Measurements from ENCODE around the gene TRIM9. TPM values are rescaled to one million over a fixed set of nuclear protein-coding genes. Genes with fewer than 3 reads are reported as not detected.

TRIM9 gene
- total RNA-seq, 2 donors from 2014 or later = 0.46 to 6.5 TPM

DNA sequence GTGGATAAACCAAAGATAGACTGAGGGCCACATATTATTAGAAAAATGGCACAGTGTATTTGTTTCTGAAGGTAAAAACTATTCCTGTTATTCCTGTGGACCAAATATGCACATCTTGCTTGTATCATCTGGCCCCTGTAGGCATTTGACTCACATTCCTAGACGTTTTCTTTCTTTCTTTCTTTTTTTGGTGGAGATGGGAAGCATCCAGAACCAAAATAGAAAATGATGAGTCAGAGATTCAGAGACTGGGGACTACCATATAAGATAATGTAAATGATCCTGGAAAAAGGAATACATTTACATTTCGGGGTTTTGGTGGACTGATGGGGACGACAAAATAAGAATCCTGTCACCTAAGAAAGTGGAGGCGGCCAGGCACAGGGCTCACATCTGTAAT, 24.2 kb downstream of the TRIM9 start:
- TF ChIP-seq POLR2A (IDR thresholded peaks at IDR 0.05) = no peak
- no peak for TF ChIP-seq POLR2AphosphoS5 (IDR thresholded peaks at IDR 0.05)
- TF ChIP-seq, protein P1, sequence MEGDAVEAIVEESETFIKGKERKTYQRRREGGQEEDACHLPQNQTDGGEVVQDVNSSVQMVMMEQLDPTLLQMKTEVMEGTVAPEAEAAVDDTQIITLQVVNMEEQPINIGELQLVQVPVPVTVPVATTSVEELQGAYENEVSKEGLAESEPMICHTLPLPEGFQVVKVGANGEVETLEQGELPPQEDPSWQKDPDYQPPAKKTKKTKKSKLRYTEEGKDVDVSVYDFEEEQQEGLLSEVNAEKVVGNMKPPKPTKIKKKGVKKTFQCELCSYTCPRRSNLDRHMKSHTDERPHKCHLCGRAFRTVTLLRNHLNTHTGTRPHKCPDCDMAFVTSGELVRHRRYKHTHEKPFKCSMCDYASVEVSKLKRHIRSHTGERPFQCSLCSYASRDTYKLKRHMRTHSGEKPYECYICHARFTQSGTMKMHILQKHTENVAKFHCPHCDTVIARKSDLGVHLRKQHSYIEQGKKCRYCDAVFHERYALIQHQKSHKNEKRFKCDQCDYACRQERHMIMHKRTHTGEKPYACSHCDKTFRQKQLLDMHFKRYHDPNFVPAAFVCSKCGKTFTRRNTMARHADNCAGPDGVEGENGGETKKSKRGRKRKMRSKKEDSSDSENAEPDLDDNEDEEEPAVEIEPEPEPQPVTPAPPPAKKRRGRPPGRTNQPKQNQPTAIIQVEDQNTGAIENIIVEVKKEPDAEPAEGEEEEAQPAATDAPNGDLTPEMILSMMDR (IDR thresholded peaks at IDR 0.05) = no peak
- H3K9me3 ChIP-seq = no peaks in the 10 kb centered on the region
- H3K27ac ChIP-seq = no peak overlapping the region
- WGBS = 80% methylated on average over 4 of the region's 4 CpGs
- H3K27me3 ChIP-seq (replicated peaks; ENCODE audit: insufficient read depth) = no peaks in the 10 kb centered on the region
- H3K36me3 ChIP-seq = no peaks in the 10 kb centered on the region
- no peaks in the 10 kb centered on the region for H3K4me1 ChIP-seq (replicated peaks)
- DNase-seq (ENCODE audit: low spot score) = no peak
- intact Hi-C loops (cut with DNase I) = no loop called here
- no peak overlapping the region for H3K4me3 ChIP-seq

DNA sequence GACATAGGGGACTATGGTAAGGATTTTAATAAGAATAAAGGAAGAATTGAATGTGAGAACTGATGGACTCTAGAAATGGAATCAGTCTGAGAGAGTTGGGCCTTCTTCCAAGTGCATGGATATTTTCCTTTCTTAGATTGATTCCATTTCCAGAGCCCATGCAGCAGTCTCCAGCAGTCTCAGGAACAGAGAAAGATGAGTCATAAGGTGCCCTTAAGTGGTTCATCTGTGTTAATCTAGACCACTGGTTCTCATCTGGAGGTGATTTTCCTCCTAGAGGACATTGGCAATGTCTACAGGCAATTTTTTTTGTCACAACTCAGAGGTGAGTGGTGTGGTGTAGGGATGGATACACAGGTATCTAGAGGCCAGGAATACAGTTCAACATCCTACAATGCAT, 25.9 kb downstream of the TRIM9 start:
- intact Hi-C loops (cut with DNase I) = no loop called here
- no peaks in the 10 kb centered on the region for H3K9me3 ChIP-seq

DNA sequence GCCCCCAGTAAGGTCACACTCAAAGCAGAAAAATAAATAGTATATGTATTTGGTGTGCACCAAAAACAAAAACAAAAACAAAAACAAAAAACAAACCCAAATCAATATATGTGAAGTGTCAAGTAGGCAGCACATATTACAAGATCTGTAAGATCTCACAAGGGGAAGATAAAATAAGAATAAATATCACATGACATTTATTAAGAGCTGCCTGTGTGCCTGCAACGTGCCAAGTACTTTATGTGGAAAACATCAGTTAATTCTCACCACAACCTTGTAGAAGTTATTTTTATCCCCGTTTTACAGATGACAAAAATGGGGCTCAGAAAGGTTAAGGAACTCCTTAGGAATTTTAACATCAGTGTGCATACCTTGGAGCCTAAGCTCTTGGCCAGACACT, 26.6 kb downstream of the TRIM9 start:
- 23% methylated on average over 2 of the region's 2 CpGs for WGBS
- H3K36me3 ChIP-seq = no peaks in the 10 kb centered on the region
- H3K27ac ChIP-seq = no peak overlapping the region
- no peaks in the 10 kb centered on the region for H3K4me1 ChIP-seq (replicated peaks)
- H3K9me3 ChIP-seq = no peaks in the 10 kb centered on the region
- intact Hi-C loops (cut with DNase I) = no loop called here
- H3K4me3 ChIP-seq = no peak overlapping the region
- DNase-seq (ENCODE audit: low spot score) = no peak
- TF ChIP-seq POLR2AphosphoS5 (IDR thresholded peaks at IDR 0.05) = no peak
- no peaks in the 10 kb centered on the region for H3K27me3 ChIP-seq (replicated peaks; ENCODE audit: insufficient read depth)

More for the DNA sequence above, 25.9 kb downstream of the TRIM9 start:
- no peaks in the 10 kb centered on the region for H3K36me3 ChIP-seq
- no peak for DNase-seq (ENCODE audit: low spot score)
- TF ChIP-seq POLR2A (IDR thresholded peaks at IDR 0.05) = no peak
- TF ChIP-seq, protein P1 (IDR thresholded peaks at IDR 0.05) = no peak
- TF ChIP-seq POLR2AphosphoS5 (IDR thresholded peaks at IDR 0.05) = no peak
- no peaks in the 10 kb centered on the region for H3K4me1 ChIP-seq (replicated peaks)
- H3K4me3 ChIP-seq = no peak overlapping the region
- H3K27me3 ChIP-seq (replicated peaks; ENCODE audit: insufficient read depth) = no peaks in the 10 kb centered on the region
- H3K27ac ChIP-seq = no peak overlapping the region

DNA sequence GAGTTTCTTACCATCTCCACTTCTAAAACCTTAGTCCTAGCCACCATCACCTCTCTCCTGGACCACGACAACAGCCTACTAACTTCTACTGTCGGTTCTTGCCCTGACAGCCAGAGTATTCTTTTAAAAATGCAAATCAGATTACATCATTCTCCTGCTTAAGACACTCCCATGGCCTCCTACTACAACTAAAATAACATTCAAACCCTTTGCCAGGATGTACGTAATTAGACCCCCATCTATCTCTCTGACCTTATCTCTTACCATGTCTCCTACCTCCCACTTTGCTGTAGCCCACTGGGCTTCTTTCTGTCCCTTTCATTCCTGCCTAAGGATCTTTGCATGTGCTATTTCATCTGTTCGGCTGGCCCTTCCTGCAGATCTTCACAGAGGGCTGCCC, 27.6 kb downstream of the TRIM9 start:
- WGBS = 80% methylated on average over 4 of the region's 4 CpGs
- no peak for DNase-seq (ENCODE audit: low spot score)
- Histone ChIP-seq H3K4me1 (replicated peaks) (no peaks in the 10 kb centered on the region), H3K27ac (no peak overlapping the region), H3K4me3 (no peak overlapping the region), H3K9me3 (no peaks in the 10 kb centered on the region), H3K36me3 (no peaks in the 10 kb centered on the region), H3K27me3 (replicated peaks; ENCODE audit: insufficient read depth) (no peaks in the 10 kb centered on the region)
- TF ChIP-seq POLR2AphosphoS5 (IDR thresholded peaks at IDR 0.05) (no peak), POLR2A (IDR thresholded peaks at IDR 0.05) (no peak)
- TF ChIP-seq, protein P1 (IDR thresholded peaks at IDR 0.05) = no peak
- intact Hi-C loops (cut with DNase I) = no loop called here

DNA sequence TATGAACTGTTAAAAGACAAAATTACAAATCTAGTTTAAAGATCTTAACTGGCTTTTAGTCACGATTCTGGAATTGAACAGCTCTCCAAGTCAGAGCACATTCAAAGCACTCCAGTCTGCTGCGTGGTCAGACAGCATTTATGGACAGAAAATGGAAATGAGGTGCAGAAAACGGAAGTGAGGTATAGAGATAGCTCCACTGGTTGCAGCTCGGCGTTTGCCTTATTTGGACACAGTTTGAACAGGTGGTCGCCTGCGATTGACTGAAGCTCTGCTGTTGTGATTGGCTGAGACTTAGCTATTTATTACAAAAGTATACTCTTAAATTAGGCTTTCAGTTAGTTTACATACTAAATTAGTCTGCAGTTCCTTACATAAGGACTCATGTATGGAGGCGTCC, 28.3 kb downstream of the TRIM9 start:
- 86% methylated on average over 8 of the region's 8 CpGs for WGBS
- intact Hi-C loops (cut with DNase I) = no loop called here
- Histone ChIP-seq H3K36me3 (no peaks in the 10 kb centered on the region), H3K9me3 (no peaks in the 10 kb centered on the region), H3K4me1 (replicated peaks) (no peaks in the 10 kb centered on the region), H3K4me3 (no peak overlapping the region), H3K27ac (no peak overlapping the region), H3K27me3 (replicated peaks; ENCODE audit: insufficient read depth) (no peaks in the 10 kb centered on the region)
- no peak for DNase-seq (ENCODE audit: low spot score)
- TF ChIP-seq POLR2AphosphoS5 (IDR thresholded peaks at IDR 0.05) = no peak
- TF ChIP-seq, protein P1 (IDR thresholded peaks at IDR 0.05) = no peak
